Thoracic aorta (tissue), 2 donors: ENCODE data around the gene SULT1C2. TPM values are rescaled to one million over a fixed set of nuclear protein-coding genes. Genes with fewer than 3 reads are reported as not detected.

ENCODE experiments used
- total RNA-seq, 2 donors: library from RNA; depleted of rRNA; stranded (reverse); fragments of >200 nt; gene quantifications; one replicate each; pipeline versions ENCODE4 v1.1.0 to v1.2.3, GENCODE V29; 2016

The SULT1C2 gene
- total RNA-seq, 2 donors from 2014 or later: 16.6 TPM; not detected in 1

Other genes starting within 250 kb of the SULT1C2 start
- not detected for gene SULT1C3, start 48.9 kb upstream of the SULT1C2 start, total RNA-seq
- 1 to 10 TPM in 1 of 2 donors, not detected in 1; 2.8 TPM for gene SULT1C4, start 89.1 kb downstream of the SULT1C2 start, total RNA-seq
- 10 to 100 TPM; 40.4 to 46.0 TPM for gene GCC2, start 160.3 kb downstream of the SULT1C2 start, total RNA-seq
- 100 to 1,000 TPM; 171 to 199 TPM for gene LIMS1, start 245.6 kb downstream of the SULT1C2 start, total RNA-seq